Measurements from ENCODE around the gene ECEL1.

The ECEL1 gene

DNA sequence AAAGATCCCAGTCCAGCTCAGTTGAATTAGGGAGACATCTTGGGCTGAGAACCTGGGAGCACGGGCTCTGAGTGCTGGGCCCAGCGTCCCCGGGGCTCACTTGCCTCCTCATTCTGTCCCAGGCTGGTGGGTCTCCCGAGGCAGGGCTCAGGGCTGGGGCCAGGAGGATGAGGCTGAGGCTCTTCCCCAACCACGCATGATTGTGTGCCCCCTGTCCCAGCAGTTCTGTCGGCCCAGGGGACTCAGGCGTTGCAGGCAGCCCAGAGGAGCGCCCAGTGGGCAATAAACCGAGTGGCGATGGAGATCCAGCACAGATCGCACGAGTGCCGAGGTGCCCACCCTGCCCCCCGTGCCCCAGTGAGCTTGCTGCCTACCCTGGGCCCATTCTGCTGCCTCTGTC, 33.5 kb upstream of the ECEL1 start:
- peaks cover 41% of the 10 kb centered on the region for H3K27me3 ChIP-seq (ENCODE audit: insufficient read depth, low read depth)

DNA sequence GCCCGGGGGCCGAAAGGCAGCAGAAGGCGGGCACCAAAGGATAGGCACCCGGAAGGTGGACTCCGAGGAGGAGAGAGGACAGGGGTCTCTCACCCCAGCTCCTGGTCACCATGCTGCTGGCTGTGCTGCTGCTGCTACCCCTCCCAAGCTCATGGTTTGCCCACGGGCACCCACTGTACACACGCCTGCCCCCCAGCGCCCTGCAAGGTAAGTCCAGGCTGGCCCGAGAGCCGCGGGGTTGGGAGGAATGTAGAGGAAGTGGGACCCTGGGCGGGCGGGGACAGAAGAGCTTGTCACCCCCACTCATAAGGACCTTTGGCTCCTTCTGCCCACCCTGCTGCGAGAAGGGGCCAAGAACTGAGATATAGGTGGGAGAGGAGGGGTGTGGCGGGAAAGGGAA, 32.9 kb upstream of the ECEL1 start:
- H3K4me1 ChIP-seq (ENCODE audit: low read depth, poor library complexity, severe bottlenecking), result no peaks in the 10 kb centered on the region
- TF ChIP-seq, protein P1, sequence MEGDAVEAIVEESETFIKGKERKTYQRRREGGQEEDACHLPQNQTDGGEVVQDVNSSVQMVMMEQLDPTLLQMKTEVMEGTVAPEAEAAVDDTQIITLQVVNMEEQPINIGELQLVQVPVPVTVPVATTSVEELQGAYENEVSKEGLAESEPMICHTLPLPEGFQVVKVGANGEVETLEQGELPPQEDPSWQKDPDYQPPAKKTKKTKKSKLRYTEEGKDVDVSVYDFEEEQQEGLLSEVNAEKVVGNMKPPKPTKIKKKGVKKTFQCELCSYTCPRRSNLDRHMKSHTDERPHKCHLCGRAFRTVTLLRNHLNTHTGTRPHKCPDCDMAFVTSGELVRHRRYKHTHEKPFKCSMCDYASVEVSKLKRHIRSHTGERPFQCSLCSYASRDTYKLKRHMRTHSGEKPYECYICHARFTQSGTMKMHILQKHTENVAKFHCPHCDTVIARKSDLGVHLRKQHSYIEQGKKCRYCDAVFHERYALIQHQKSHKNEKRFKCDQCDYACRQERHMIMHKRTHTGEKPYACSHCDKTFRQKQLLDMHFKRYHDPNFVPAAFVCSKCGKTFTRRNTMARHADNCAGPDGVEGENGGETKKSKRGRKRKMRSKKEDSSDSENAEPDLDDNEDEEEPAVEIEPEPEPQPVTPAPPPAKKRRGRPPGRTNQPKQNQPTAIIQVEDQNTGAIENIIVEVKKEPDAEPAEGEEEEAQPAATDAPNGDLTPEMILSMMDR (conservative IDR thresholded peaks at IDR 0.05; ENCODE audit: low read depth, low read length), result no peak
- no peaks in the 10 kb centered on the region for H4K20me1 ChIP-seq (ENCODE audit: insufficient read depth)
- no peaks in the 10 kb centered on the region for H3K36me3 ChIP-seq (ENCODE audit: insufficient read depth)
- no peak overlapping the region for H3K4me3 ChIP-seq (IDR thresholded peaks at IDR 0.05; ENCODE audit: insufficient read depth, low read depth, low read length)
- no peak overlapping the region for H3K27ac ChIP-seq
- no peak overlapping the region for H3K4me2 ChIP-seq
- no peak overlapping the region for H3K9ac ChIP-seq
- peaks cover 41% of the 10 kb centered on the region for H3K27me3 ChIP-seq (ENCODE audit: insufficient read depth, low read depth)
- no peak overlapping the region for H2AFZ ChIP-seq (ENCODE audit: low read depth)
- H3K79me2 ChIP-seq (ENCODE audit: insufficient read depth, low read depth), result no peaks in the 10 kb centered on the region

More for the DNA sequence above, 33.5 kb upstream of the ECEL1 start:
- Histone ChIP-seq H3K4me2 (no peak overlapping the region), H3K79me2 (ENCODE audit: insufficient read depth, low read depth) (no peaks in the 10 kb centered on the region), H4K20me1 (ENCODE audit: insufficient read depth) (no peaks in the 10 kb centered on the region), H3K9ac (no peak overlapping the region), H3K36me3 (ENCODE audit: insufficient read depth) (no peaks in the 10 kb centered on the region), H3K4me3 (IDR thresholded peaks at IDR 0.05; ENCODE audit: insufficient read depth, low read depth, low read length) (no peak overlapping the region), H2AFZ (ENCODE audit: low read depth) (no peak overlapping the region), H3K27ac (no peak overlapping the region), H3K4me1 (ENCODE audit: low read depth, poor library complexity, severe bottlenecking) (no peaks in the 10 kb centered on the region)
- TF ChIP-seq, protein P1 (conservative IDR thresholded peaks at IDR 0.05; ENCODE audit: low read depth, low read length), result no peak

DNA sequence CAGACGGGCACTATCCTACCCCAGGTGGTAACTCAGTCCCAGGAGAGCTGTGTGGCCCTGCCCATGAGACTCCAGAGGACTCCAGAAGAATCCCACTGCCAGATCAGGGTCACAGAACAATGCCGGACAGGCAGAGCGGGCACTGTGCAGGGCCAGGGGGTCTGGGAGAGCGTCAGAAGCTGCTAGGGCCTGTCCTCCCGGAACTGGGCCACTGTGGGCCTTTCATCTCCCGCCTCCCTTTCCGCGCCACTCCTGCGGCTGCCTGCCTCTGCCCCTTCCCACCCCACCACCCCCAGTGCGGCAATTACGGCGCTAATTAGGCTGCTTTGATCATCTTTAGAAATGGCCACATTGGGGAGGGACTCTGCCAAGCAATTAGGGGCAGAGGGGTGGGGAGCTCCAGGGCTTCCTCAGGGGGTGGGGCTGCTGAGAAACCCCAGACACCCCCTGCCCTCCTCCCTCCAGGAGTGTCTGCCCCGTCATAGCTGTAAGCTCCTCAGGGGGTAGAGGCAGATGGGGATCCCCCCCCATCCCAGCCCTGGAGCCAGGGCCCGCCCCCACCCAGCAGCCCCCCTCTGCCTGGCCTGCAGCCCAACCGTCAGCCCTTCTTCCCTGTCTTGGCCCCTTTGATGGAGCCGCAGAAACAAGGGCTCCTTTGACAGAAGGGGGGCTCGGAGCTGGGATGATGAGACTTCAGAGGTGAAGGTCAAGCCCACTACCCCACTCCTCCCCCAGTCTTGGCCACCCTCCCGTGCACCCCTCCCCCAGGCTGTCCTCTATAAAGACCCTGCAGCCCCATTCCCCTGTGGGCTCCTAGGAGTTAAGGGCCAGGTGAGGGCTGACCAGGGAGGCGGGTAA, 32.2 kb upstream of the ECEL1 start, which contains the start of gene PRSS56:
PRSS56 (plus strand) TSS at position 808 of the 858 bp plus-strand sequence. CDS start 211 bp downstream, outside the sequence.
- H3K4me3 ChIP-seq (IDR thresholded peaks at IDR 0.05; ENCODE audit: insufficient read depth, low read depth, low read length), result no peak within 1 kb of the TSS
- H3K79me2 ChIP-seq (ENCODE audit: insufficient read depth, low read depth), result no peaks in the 10 kb centered on the region
- peaks cover 41% of the 10 kb centered on the region for H3K27me3 ChIP-seq (ENCODE audit: insufficient read depth, low read depth)
- no peaks in the 10 kb centered on the region for H3K4me1 ChIP-seq (ENCODE audit: low read depth, poor library complexity, severe bottlenecking)
- H3K4me2 ChIP-seq, result no peak within 1 kb of the TSS
- H3K36me3 ChIP-seq (ENCODE audit: insufficient read depth), result no peaks in the 10 kb centered on the region
- no peak within 1 kb of the TSS for H3K27ac ChIP-seq
- TF ChIP-seq, protein P1 (conservative IDR thresholded peaks at IDR 0.05; ENCODE audit: low read depth, low read length), result no peak
- no peak within 1 kb of the TSS for H2AFZ ChIP-seq (ENCODE audit: low read depth)
- no peaks in the 10 kb centered on the region for H4K20me1 ChIP-seq (ENCODE audit: insufficient read depth)
- no peak within 1 kb of the TSS for H3K9ac ChIP-seq

DNA sequence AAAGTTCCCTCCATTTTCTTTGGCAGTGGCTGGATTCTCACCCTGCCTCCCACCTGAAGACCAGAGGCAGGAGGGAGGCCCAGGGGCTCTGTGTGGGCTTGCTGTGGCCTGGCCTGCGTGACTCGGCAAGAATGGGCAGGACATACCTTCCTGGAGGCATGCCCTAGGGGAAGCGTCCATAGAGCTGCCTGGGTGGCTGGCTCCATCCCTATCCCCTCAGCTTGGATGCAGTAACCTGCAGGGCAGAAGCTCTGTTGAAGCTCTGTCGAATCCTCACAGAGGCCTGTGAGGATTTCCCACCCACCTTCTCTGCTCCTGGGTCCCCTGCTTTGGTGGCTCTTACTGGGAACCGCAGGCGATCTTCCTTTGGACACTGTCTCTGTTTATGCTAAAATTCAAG, 31.2 kb upstream of the ECEL1 start:
- Histone ChIP-seq H3K4me3 (IDR thresholded peaks at IDR 0.05; ENCODE audit: insufficient read depth, low read depth, low read length) (no peak overlapping the region), H3K4me1 (ENCODE audit: low read depth, poor library complexity, severe bottlenecking) (no peaks in the 10 kb centered on the region), H3K36me3 (ENCODE audit: insufficient read depth) (no peaks in the 10 kb centered on the region), H4K20me1 (ENCODE audit: insufficient read depth) (no peaks in the 10 kb centered on the region), H3K27ac (no peak overlapping the region), H3K9ac (no peak overlapping the region), H3K79me2 (ENCODE audit: insufficient read depth, low read depth) (no peaks in the 10 kb centered on the region), H2AFZ (ENCODE audit: low read depth) (no peak overlapping the region), H3K4me2 (no peak overlapping the region), H3K27me3 (ENCODE audit: insufficient read depth, low read depth) (peaks cover 32% of the 10 kb centered on the region)
- TF ChIP-seq, protein P1 (conservative IDR thresholded peaks at IDR 0.05; ENCODE audit: low read depth, low read length), result no peak

Measured in KMS-11 (cell line).